PC-3 (cell line): Measurements from ENCODE around the gene FAM9C.

ENCODE experiments used
- EZH2 ChIP-seq: fragments of 300-600 bp; sonication (generic); IDR thresholded peaks from one replicate; pipeline ENCODE4 v1.6.1; 2017; ENCODE audit warnings: antibody characterized with exemption, mild to moderate bottlenecking, low read length; ENCODE audit not compliant: unreplicated experiment
- TF ChIP-seq, protein P1 (sequence below): fragments of 300-600 bp; sonication (generic); conservative IDR thresholded peaks from 2 replicates; pipeline ENCODE4 v1.5.1; 2017; ENCODE audit warnings: antibody characterized with exemption, low read depth, mild to moderate bottlenecking, low read length

DNA sequence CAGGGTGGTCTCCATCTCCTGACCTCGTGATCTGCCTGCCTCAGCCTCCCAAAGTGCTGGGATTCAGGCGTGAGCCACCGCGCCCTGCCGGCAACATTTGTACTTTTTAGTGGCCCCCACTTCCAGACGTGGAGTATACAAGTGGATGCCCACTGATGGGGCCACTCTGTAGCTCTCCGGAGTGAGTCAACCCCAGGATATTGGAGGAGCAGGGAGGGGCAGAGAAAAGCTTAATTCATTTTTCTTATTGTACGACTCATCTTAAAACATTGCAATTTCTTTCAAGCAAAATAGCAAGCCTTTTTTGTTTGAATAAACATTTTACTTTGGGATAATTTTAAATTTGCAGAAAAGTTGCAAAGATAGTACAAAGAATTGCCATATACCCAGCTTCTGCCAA, 34.6 kb downstream of the FAM9C start:
- TF ChIP-seq, protein P1, sequence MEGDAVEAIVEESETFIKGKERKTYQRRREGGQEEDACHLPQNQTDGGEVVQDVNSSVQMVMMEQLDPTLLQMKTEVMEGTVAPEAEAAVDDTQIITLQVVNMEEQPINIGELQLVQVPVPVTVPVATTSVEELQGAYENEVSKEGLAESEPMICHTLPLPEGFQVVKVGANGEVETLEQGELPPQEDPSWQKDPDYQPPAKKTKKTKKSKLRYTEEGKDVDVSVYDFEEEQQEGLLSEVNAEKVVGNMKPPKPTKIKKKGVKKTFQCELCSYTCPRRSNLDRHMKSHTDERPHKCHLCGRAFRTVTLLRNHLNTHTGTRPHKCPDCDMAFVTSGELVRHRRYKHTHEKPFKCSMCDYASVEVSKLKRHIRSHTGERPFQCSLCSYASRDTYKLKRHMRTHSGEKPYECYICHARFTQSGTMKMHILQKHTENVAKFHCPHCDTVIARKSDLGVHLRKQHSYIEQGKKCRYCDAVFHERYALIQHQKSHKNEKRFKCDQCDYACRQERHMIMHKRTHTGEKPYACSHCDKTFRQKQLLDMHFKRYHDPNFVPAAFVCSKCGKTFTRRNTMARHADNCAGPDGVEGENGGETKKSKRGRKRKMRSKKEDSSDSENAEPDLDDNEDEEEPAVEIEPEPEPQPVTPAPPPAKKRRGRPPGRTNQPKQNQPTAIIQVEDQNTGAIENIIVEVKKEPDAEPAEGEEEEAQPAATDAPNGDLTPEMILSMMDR = no peak
- TF ChIP-seq EZH2 = no peak
